Measurements from ENCODE around the gene SPTBN1. TPM values are rescaled to one million over a fixed set of nuclear protein-coding genes. Genes with fewer than 3 reads are reported as not detected.

SPTBN1 gene
- total RNA-seq, 1 experiment from 2014 or later, result 171 TPM

- peak overlapping the region; percentile 81 for H3K27ac Mint-ChIP-seq (ENCODE audit: low read depth, unreplicated experiment)
- no peak for DNase-seq (ENCODE audit: unreplicated experiment)
- H3K4me1 Mint-ChIP-seq (ENCODE audit: insufficient read depth, unreplicated experiment), result peaks cover 39% of the 10 kb centered on the region
- POLR2A ChIA-PET, result interaction anchor here (0.6 to 0.7 kb wide), 2 partner anchors 109 to 554 kb away, joined by 3 read pairs; no protein-coding TSS in a partner anchor
- H3K4me3 Mint-ChIP-seq (ENCODE audit: unreplicated experiment), result no peak overlapping the region
- BruUV-seq (replicated peaks), result no TSS peak
- TF ChIP-seq CTCF (IDR thresholded peaks at IDR 0.05; ENCODE audit: unreplicated experiment), result no peak
- intact Hi-C loops (cut with micrococcal nuclease), result no loop called here
- CTCF ChIA-PET, result interaction anchor here (0.6 to 4.8 kb wide), 3 partner anchors 12 to 171 kb away, joined by 3 to 36 read pairs (median 4); no protein-coding TSS in a partner anchor
- no peaks in the 10 kb centered on the region for H3K27me3 Mint-ChIP-seq (ENCODE audit: insufficient read depth, unreplicated experiment)
- no peaks in the 10 kb centered on the region for H3K9me3 Mint-ChIP-seq (ENCODE audit: unreplicated experiment)
- peaks cover 73% of the 10 kb centered on the region for H3K36me3 Mint-ChIP-seq (ENCODE audit: insufficient read depth, unreplicated experiment)
These were observed 211.9 kb downstream of the SPTBN1 start for GRCh38 chr2:54667726-54668650.

DNA sequence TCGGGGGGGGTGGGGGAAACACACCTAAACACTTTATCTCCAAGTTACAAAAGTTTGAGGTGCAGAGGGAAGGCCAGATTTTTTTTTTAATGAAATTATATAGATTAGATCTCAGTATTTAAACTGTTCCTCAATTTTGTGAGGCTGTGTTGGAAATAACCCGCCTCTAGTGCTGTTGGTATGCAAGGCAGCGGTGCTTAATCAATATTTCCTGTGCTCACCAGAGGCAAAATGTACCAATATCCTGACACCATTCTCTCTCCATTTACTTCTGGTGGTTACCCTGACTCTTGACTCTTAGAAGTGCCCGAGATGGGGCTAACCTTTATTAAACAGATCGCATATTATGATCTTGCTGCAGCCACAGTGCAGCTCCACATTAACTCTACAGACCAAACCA lies 212.6 kb downstream of the SPTBN1 start:
- peaks cover 73% of the 10 kb centered on the region for H3K36me3 Mint-ChIP-seq (ENCODE audit: insufficient read depth, unreplicated experiment)
- BruUV-seq (replicated peaks), result TSS peak; percentile 78
- H3K27ac Mint-ChIP-seq (ENCODE audit: low read depth, unreplicated experiment), result peak overlapping the region; percentile 81
- no peaks in the 10 kb centered on the region for H3K9me3 Mint-ChIP-seq (ENCODE audit: unreplicated experiment)
- TF ChIP-seq CTCF (IDR thresholded peaks at IDR 0.05; ENCODE audit: unreplicated experiment), result no peak
- no peak overlapping the region for H3K4me3 Mint-ChIP-seq (ENCODE audit: unreplicated experiment)
- H3K4me1 Mint-ChIP-seq (ENCODE audit: insufficient read depth, unreplicated experiment), result peaks cover 46% of the 10 kb centered on the region
- no peak for DNase-seq (ENCODE audit: unreplicated experiment)
- no peaks in the 10 kb centered on the region for H3K27me3 Mint-ChIP-seq (ENCODE audit: insufficient read depth, unreplicated experiment)
- intact Hi-C loops (cut with micrococcal nuclease), result no loop called here
- POLR2A ChIA-PET, result interaction anchor here (0.6 to 0.7 kb wide), 2 partner anchors 110 to 291 kb away, joined by 3 to 5 read pairs; no protein-coding TSS in a partner anchor
- CTCF ChIA-PET, result interaction anchor here (0.6 kb wide), 2 partner anchors 11 to 544 kb away, joined by 3 to 4 read pairs; no protein-coding TSS in a partner anchor

GRCh38 chr2:54669677-54670484 lies 213.8 kb downstream of the SPTBN1 start:
- intact Hi-C loops (cut with micrococcal nuclease), result no loop called here
- Mint-ChIP-seq H3K27me3 (ENCODE audit: insufficient read depth, unreplicated experiment) (no peaks in the 10 kb centered on the region), H3K36me3 (ENCODE audit: insufficient read depth, unreplicated experiment) (peaks cover 68% of the 10 kb centered on the region), H3K4me1 (ENCODE audit: insufficient read depth, unreplicated experiment) (peaks cover 53% of the 10 kb centered on the region), H3K4me3 (ENCODE audit: unreplicated experiment) (no peak overlapping the region), H3K9me3 (ENCODE audit: unreplicated experiment) (no peaks in the 10 kb centered on the region), H3K27ac (ENCODE audit: low read depth, unreplicated experiment) (peak overlapping the region; percentile 81)
- no peak for TF ChIP-seq CTCF (IDR thresholded peaks at IDR 0.05; ENCODE audit: unreplicated experiment)
- DNase-seq (ENCODE audit: unreplicated experiment), result peak; percentile 91
- ChIA-PET POLR2A (interaction anchor here (0.6 to 1.5 kb wide), 3 partner anchors 22 to 56 kb away, joined by 3 to 6 read pairs (median 4); no protein-coding TSS in a partner anchor), CTCF (interaction anchor here (0.6 to 1.3 kb wide), 5 partner anchors 10 to 498 kb away, joined by 3 to 4 read pairs (median 3); no protein-coding TSS in a partner anchor)
- BruUV-seq (replicated peaks), result no TSS peak
